CD4-positive, alpha-beta T cell (primary cell): Measurements from ENCODE around the gene TANK. TPM values are rescaled to one million over a fixed set of nuclear protein-coding genes. Genes with fewer than 3 reads are reported as not detected.

ENCODE experiments used
- ATAC-seq: fragments of 200-7000 bp; cut with Tn5 transposase; one replicate; pipeline ENCODE4 v1.10.0; 2022; ENCODE audit warnings: mild to moderate bottlenecking; ENCODE audit not compliant: poor library complexity
- CTCF ChIA-PET: fragments of 350-600 bp; sonication (Branson Sonifier 250); formaldehyde crosslinking; loops from one replicate; lab custom pipeline; 2021; ENCODE audit warnings: antibody characterized with exemption, inconsistent platforms; lab: Charles Lee
- POLR2A ChIA-PET: fragments of 350-600 bp; sonication (Branson Sonifier 250); formaldehyde crosslinking; loops from one replicate; lab custom pipeline; 2021; ENCODE audit warnings: antibody characterized with exemption, inconsistent platforms; lab: Charles Lee
- DNase-seq, 14 experiments: peaks; one replicate each; pipeline ENCODE4 v3.0.0-alpha.2; 2013 to 2020; ENCODE audit warnings: mixed read lengths in 2 of 14
- H3K27ac ChIP-seq, 2 donors: one replicate each; pipeline versions ENCODE4 v1.5.1 to v1.7.0; 2013; ENCODE audit warnings: low read length in 2 of 2, low read depth in 1 of 2, mild to moderate bottlenecking in 1 of 2
- H3K27me3 ChIP-seq, 2 experiments: 1 replicate in 1 of 2; 2 replicates in 1 of 2; pipeline versions ENCODE4 v1.6.1 to v1.7.0; 2013; ENCODE audit warnings: low read length in 2 of 2, control low read depth in 1 of 2, mild to moderate bottlenecking in 1 of 2, moderate library complexity in 1 of 2; ENCODE audit not compliant: insufficient read depth in 2 of 2, control insufficient read depth in 1 of 2
- H3K36me3 ChIP-seq: one replicate; pipeline ENCODE4 v1.6.1; 2013; ENCODE audit warnings: low read length, control low read depth; ENCODE audit not compliant: insufficient read depth
- H3K4me1 ChIP-seq: one replicate; pipeline ENCODE4 v1.6.1; 2013; ENCODE audit warnings: low read length, control low read depth; ENCODE audit not compliant: insufficient read depth
- H3K4me3 ChIP-seq: one replicate; pipeline ENCODE4 v1.5.1; 2013; ENCODE audit warnings: mild to moderate bottlenecking, low read length, moderate library complexity
- H3K9me3 ChIP-seq, 2 experiments: 1 replicate in 1 of 2; 2 replicates in 1 of 2; pipeline versions ENCODE4 v1.6.1 to v1.7.0; 2013; ENCODE audit warnings: low read length in 2 of 2, mild to moderate bottlenecking in 2 of 2, control low read depth in 1 of 2, moderate library complexity in 1 of 2; ENCODE audit not compliant: control insufficient read depth in 1 of 2, insufficient read depth in 1 of 2
- H3K27ac Mint-ChIP-seq: one replicate; pipeline ENCODE4 v1.8.0; 2020; ENCODE audit warnings: mixed read lengths
- H3K27me3 Mint-ChIP-seq: one replicate; pipeline ENCODE4 v1.8.0; 2021; ENCODE audit warnings: mixed read lengths
- H3K36me3 Mint-ChIP-seq: one replicate; pipeline ENCODE4 v1.8.0; 2021; ENCODE audit warnings: low read depth, mixed read lengths
- H3K4me1 Mint-ChIP-seq: one replicate; pipeline ENCODE4 v1.8.0; 2021; ENCODE audit warnings: low read depth, mixed read lengths
- H3K4me3 Mint-ChIP-seq: one replicate; pipeline ENCODE4 v1.8.0; 2020; ENCODE audit warnings: mild to moderate bottlenecking, mixed read lengths
- H3K9me3 Mint-ChIP-seq: one replicate; pipeline ENCODE4 v1.8.0; 2020; ENCODE audit warnings: mixed read lengths
- CTCF ChIP-seq: fragments of 200-600 bp; IDR thresholded peaks from one replicate; pipeline ENCODE4 v1.8.0; 2022; ENCODE audit warnings: antibody characterized with exemption, mild to moderate bottlenecking
- intact Hi-C, 2 experiments: fragments of 100-400 bp; cut with DNase I in 1 of 2; cut with micrococcal nuclease in 1 of 2; formaldehyde crosslinking; loops; one replicate each; pipeline versions ENCODE4 v1.15.1 to v1.9.0; 2023 to 2025; cut with DNase I, micrococcal nuclease
- total RNA-seq, 174 experiments: library from RNA in 2 of 174; stranded (reverse) in 2 of 174; gene quantifications; one replicate each; pipeline ENCODE4 v1.2.3 and lab custom pipeline; 2021 to 2026

Gene TANK
- total RNA-seq, 2 experiments from 2014 or later = 66.3 to 71.7 TPM

GRCh38 chr2:161219211-161219610 lies 59.0 kb downstream of the TANK start:
- H3K27ac Mint-ChIP-seq = peak overlapping the region; percentile 8
- ChIA-PET CTCF (interaction anchor here (1.3 kb wide), 1 partner anchor 52 kb away, joined by 3 read pairs; no protein-coding TSS in a partner anchor), POLR2A (interaction anchor here (1.1 kb wide), 1 partner anchor 12 kb away, joined by 3 read pairs; no protein-coding TSS in a partner anchor)
- H3K27me3 ChIP-seq = no peaks in the 10 kb centered on the region
- no peaks in the 10 kb centered on the region for H3K9me3 ChIP-seq
- H3K36me3 ChIP-seq = peaks cover 23% of the 10 kb centered on the region
- peaks cover 38% of the 10 kb centered on the region for H3K4me1 Mint-ChIP-seq
- no peak for TF ChIP-seq CTCF
- ATAC-seq (no peak), DNase-seq (no peak)
- H3K4me3 Mint-ChIP-seq = no peak overlapping the region
- no peak overlapping the region for H3K4me3 ChIP-seq
- intact Hi-C loops = no loop called here
- no peak overlapping the region for H3K27ac ChIP-seq
- no peaks in the 10 kb centered on the region for H3K27me3 Mint-ChIP-seq
- H3K9me3 Mint-ChIP-seq = no peaks in the 10 kb centered on the region
- peaks cover 3% of the 10 kb centered on the region for H3K4me1 ChIP-seq
- peaks cover 35% of the 10 kb centered on the region for H3K36me3 Mint-ChIP-seq

GRCh38 chr2:161223139-161223732 lies 63.0 kb downstream of the TANK start:
- Mint-ChIP-seq H3K36me3 (peaks cover 36% of the 10 kb centered on the region), H3K27ac (no peak overlapping the region), H3K9me3 (no peaks in the 10 kb centered on the region), H3K27me3 (no peaks in the 10 kb centered on the region), H3K4me3 (no peak overlapping the region), H3K4me1 (peaks cover 4% of the 10 kb centered on the region)
- Histone ChIP-seq H3K9me3 (no peaks in the 10 kb centered on the region), H3K27ac (no peak overlapping the region), H3K27me3 (no peaks in the 10 kb centered on the region), H3K4me3 (no peak overlapping the region), H3K4me1 (no peaks in the 10 kb centered on the region), H3K36me3 (peaks cover 40% of the 10 kb centered on the region)
- peak; percentile 82 for ATAC-seq
- intact Hi-C loops = loop anchor here (1.0 to 10.0 kb wide), 6 partner anchors 22 to 902 kb away; no protein-coding TSS in a partner anchor
- ChIA-PET POLR2A (interaction anchor here (0.7 to 1.4 kb wide), 5 partner anchors 9 to 85 kb away, joined by 3 to 11 read pairs (median 3); partner anchors contain the start of gene PSMD14), CTCF (interaction anchor here (0.6 to 1.5 kb wide), 13 partner anchors 8 to 159 kb away, joined by 3 to 15 read pairs (median 3); partner anchors contain the start of gene TANK)
- TF ChIP-seq CTCF = peak; percentile 89
- peak in 4 of 14 experiments; percentile 40 to 73 (median 66) for DNase-seq

- Histone ChIP-seq H3K9me3 (no peaks in the 10 kb centered on the region), H3K36me3 (peaks cover 72% of the 10 kb centered on the region), H3K27me3 (no peaks in the 10 kb centered on the region), H3K4me3 (no peak overlapping the region), H3K4me1 (no peaks in the 10 kb centered on the region), H3K27ac (no peak overlapping the region)
- no peak overlapping the region for H3K27ac Mint-ChIP-seq
- ChIA-PET CTCF (interaction anchor here (1.1 kb wide), 1 partner anchor 22 kb away, joined by 3 read pairs; no protein-coding TSS in a partner anchor), POLR2A (no interaction called here)
- no peaks in the 10 kb centered on the region for H3K27me3 Mint-ChIP-seq
- no peaks in the 10 kb centered on the region for H3K4me1 Mint-ChIP-seq
- ATAC-seq = no peak
- intact Hi-C loops = loop anchor here in 1 of 2 experiments (10.0 kb wide), 2 partner anchors 716 to 896 kb away; no protein-coding TSS in a partner anchor
- TF ChIP-seq CTCF = no peak
- DNase-seq = no peak
- no peaks in the 10 kb centered on the region for H3K9me3 Mint-ChIP-seq
- no peak overlapping the region for H3K4me3 Mint-ChIP-seq
- H3K36me3 Mint-ChIP-seq = peaks cover 66% of the 10 kb centered on the region
These were observed 68.4 kb downstream of the TANK start for GRCh38 chr2:161228511-161229240.
